IMR-90 (cell line): ENCODE results near the gene GCN1. TPM values are rescaled to one million over a fixed set of nuclear protein-coding genes. Genes with fewer than 3 reads are reported as not detected.

Experiments
- ATAC-seq: fragments of 200-7000 bp; cut with Tn5 transposase; 2 replicates; pipeline ENCODE4 v1.9.1; 2020; ENCODE audit warnings: low read depth, mild to moderate bottlenecking, moderate library complexity
- BruUV-seq: library from RNA; stranded (reverse); fragments of 400-500 nt; replicated peaks from 2 replicates; lab custom pipeline; 2021; lab: Mats Ljungman, UMichigan
- CTCF ChIA-PET: fragments of 300-600 bp; formaldehyde crosslinking; extraction: SDS; loops from one replicate; lab custom pipeline; 2021; ENCODE audit warnings: antibody characterized with exemption; lab: Yijun Ruan, JAX
- POLR2A ChIA-PET: fragments of 300-600 bp; sonication (Branson Sonifier 250); formaldehyde crosslinking; loops from one replicate; lab custom pipeline; 2022; ENCODE audit warnings: antibody characterized with exemption; ENCODE audit not compliant: unreplicated experiment; lab: Charles Lee
- DNase-seq: peaks from one replicate; pipeline ENCODE4 v3.0.0; 2013
- H2AFZ ChIP-seq: replicated peaks from 2 replicates; pipeline ENCODE3; 2013; ENCODE audit warnings: low read length, mild to moderate bottlenecking; ENCODE audit not compliant: poor library complexity
- H2AK5ac ChIP-seq: 2 replicates; pipeline ENCODE4 v1.6.1; 2013; ENCODE audit warnings: low read depth, low read length, inconsistent platforms
- H2AK9ac ChIP-seq: replicated peaks from 2 replicates; pipeline ENCODE3; 2013; ENCODE audit warnings: mild to moderate bottlenecking, low read depth, low read length, moderate library complexity; ENCODE audit not compliant: poor library complexity
- H2BK120ac ChIP-seq: 2 replicates; pipeline ENCODE4 v1.6.1; 2013; ENCODE audit warnings: low read depth, low read length, inconsistent platforms
- H2BK15ac ChIP-seq: 3 replicates; pipeline ENCODE4 v1.6.1; 2013; ENCODE audit warnings: low read depth, low read length, inconsistent platforms
- H2BK20ac ChIP-seq: 2 replicates; pipeline ENCODE4 v1.6.1; 2013; ENCODE audit warnings: low read depth, mild to moderate bottlenecking, inconsistent platforms, low read length, moderate library complexity
- H2BK5ac ChIP-seq: 2 replicates; pipeline ENCODE4 v1.6.1; 2013; ENCODE audit warnings: mild to moderate bottlenecking, low read depth, low read length, inconsistent platforms; ENCODE audit not compliant: poor library complexity, severe bottlenecking
- H3K14ac ChIP-seq: replicated peaks from 2 replicates; pipeline ENCODE4 v1.6.1; 2013; ENCODE audit warnings: low read depth, low read length, inconsistent platforms
- H3K18ac ChIP-seq: 2 replicates; pipeline ENCODE4 v1.6.1; 2013; ENCODE audit warnings: low read depth, low read length, control low read depth
- H3K23ac ChIP-seq: 2 replicates; pipeline ENCODE4 v1.6.1; 2013; ENCODE audit warnings: low read depth, low read length, inconsistent platforms
- H3K27ac ChIP-seq: 2 replicates; pipeline ENCODE4 v1.5.1; 2013; ENCODE audit warnings: mild to moderate bottlenecking, control low read depth, low read length; ENCODE audit not compliant: insufficient read depth
- H3K27me3 ChIP-seq: 2 replicates; pipeline ENCODE4 v1.6.1; 2013; ENCODE audit warnings: low read length; ENCODE audit not compliant: control insufficient read depth, insufficient read depth
- H3K36me3 ChIP-seq: 2 replicates; pipeline ENCODE4 v1.6.1; 2013; ENCODE audit warnings: low read length, mixed read lengths; ENCODE audit not compliant: control insufficient read depth, insufficient read depth
- H3K4ac ChIP-seq: 2 replicates; pipeline ENCODE4 v1.6.1; 2013; ENCODE audit warnings: low read depth, low read length, inconsistent platforms
- H3K4me1 ChIP-seq: 2 replicates; pipeline ENCODE4 v1.6.1; 2013; ENCODE audit warnings: low read length, mixed read lengths; ENCODE audit not compliant: control insufficient read depth, insufficient read depth
- H3K4me2 ChIP-seq: 2 replicates; pipeline ENCODE4 v1.6.1; 2013; ENCODE audit warnings: low read depth, mild to moderate bottlenecking, control low read depth, low read length, moderate library complexity
- H3K4me3 ChIP-seq: 2 replicates; pipeline ENCODE4 v1.5.1; 2013; ENCODE audit warnings: low read depth, mild to moderate bottlenecking, control low read depth, low read length, moderate library complexity; ENCODE audit not compliant: insufficient read depth
- H3K56ac ChIP-seq: 2 replicates; pipeline ENCODE4 v1.6.1; 2013; ENCODE audit warnings: low read length, inconsistent platforms; ENCODE audit not compliant: insufficient read depth; ENCODE audit errors: extremely low read depth
- H3K79me1 ChIP-seq, 2 experiments: 2 replicates each; pipeline ENCODE4 v1.6.1; 2013; ENCODE audit warnings: low read length in 2 of 2, inconsistent platforms in 1 of 2, low read depth in 1 of 2
- H3K9ac ChIP-seq: 2 replicates; pipeline ENCODE4 v1.6.1; 2013; ENCODE audit warnings: low read depth, low read length, control low read depth
- H3K9me1 ChIP-seq: 2 replicates; pipeline ENCODE4 v1.6.1; 2013; ENCODE audit warnings: low read length, inconsistent platforms; ENCODE audit not compliant: insufficient read depth
- H3K9me3 ChIP-seq: 2 replicates; pipeline ENCODE4 v1.6.1; 2013; ENCODE audit warnings: low read length; ENCODE audit not compliant: control insufficient read depth, insufficient read depth
- H4K20me1 ChIP-seq: 2 replicates; pipeline ENCODE4 v1.6.1; 2013; ENCODE audit warnings: low read length, inconsistent platforms; ENCODE audit not compliant: insufficient read depth
- H4K5ac ChIP-seq: 2 replicates; pipeline ENCODE4 v1.6.1; 2013; ENCODE audit warnings: mild to moderate bottlenecking, low read depth, low read length, control low read depth
- H4K8ac ChIP-seq, 2 experiments: 2 replicates each; pipeline ENCODE4 v1.6.1; 2013; ENCODE audit warnings: low read depth in 2 of 2, low read length in 2 of 2, control low read depth in 1 of 2, inconsistent platforms in 1 of 2
- H4K91ac ChIP-seq: 2 replicates; pipeline ENCODE4 v1.6.1; 2013; ENCODE audit warnings: low read depth, low read length, inconsistent platforms; ENCODE audit not compliant: insufficient read depth
- BHLHE40 ChIP-seq: fragments of 150-350 bp; IDR thresholded peaks from 2 replicates; pipeline ENCODE4 v1.6.1; 2016; ENCODE audit warnings: mild to moderate bottlenecking, low read depth, low read length
- CEBPB ChIP-seq: IDR thresholded peaks from 2 replicates; pipeline ENCODE4 v1.6.1; 2012; ENCODE audit warnings: low read depth, low read length, improper control_type of control experiment
- CHD1 ChIP-seq: IDR thresholded peaks from 2 replicates; pipeline ENCODE4 v1.6.1; 2012; ENCODE audit warnings: low read depth, low read length, improper control_type of control experiment
- CTCF ChIP-seq: conservative IDR thresholded peaks from 2 replicates; pipeline ENCODE4 v1.5.1; 2012; ENCODE audit warnings: mild to moderate bottlenecking, low read depth, low read length, improper control_type of control experiment
- FOS ChIP-seq: fragments of 150-350 bp; IDR thresholded peaks from 2 replicates; pipeline ENCODE4 v1.6.1; 2016; ENCODE audit warnings: low read depth, low read length
- MAFK ChIP-seq: IDR thresholded peaks from 2 replicates; pipeline ENCODE4 v1.6.1; 2012; ENCODE audit warnings: low read depth, low read length, improper control_type of control experiment
- MAZ ChIP-seq: IDR thresholded peaks from 2 replicates; pipeline ENCODE4 v1.6.1; 2012; ENCODE audit warnings: low read depth, mild to moderate bottlenecking, low read length, improper control_type of control experiment, moderate library complexity, borderline replicate concordance
- MXI1 ChIP-seq: IDR thresholded peaks from 2 replicates; pipeline ENCODE4 v1.6.1; 2012; ENCODE audit warnings: low read depth, mild to moderate bottlenecking, low read length, moderate library complexity, borderline replicate concordance
- NFE2L2 ChIP-seq: fragments of 150-350 bp; IDR thresholded peaks from 2 replicates; pipeline ENCODE4 v1.6.1; 2016; ENCODE audit warnings: low read depth, mild to moderate bottlenecking, low read length
- POLR2A ChIP-seq: IDR thresholded peaks from 2 replicates; pipeline ENCODE4 v1.6.1; 2012; ENCODE audit warnings: mild to moderate bottlenecking, low read depth, low read length
- RAD21 ChIP-seq: IDR thresholded peaks from 2 replicates; pipeline ENCODE4 v1.6.1; 2012; ENCODE audit warnings: low read length, improper control_type of control experiment
- RCOR1 ChIP-seq: IDR thresholded peaks from 2 replicates; pipeline ENCODE4 v1.6.1; 2012; ENCODE audit warnings: mild to moderate bottlenecking, low read length, improper control_type of control experiment; ENCODE audit not compliant: insufficient replicate concordance
- RFX5 ChIP-seq: IDR thresholded peaks from 2 replicates; pipeline ENCODE4 v1.8.0; 2012; ENCODE audit warnings: low read depth, mild to moderate bottlenecking, low read length, moderate library complexity
- SMC3 ChIP-seq: fragments of 150-350 bp; IDR thresholded peaks from 2 replicates; pipeline ENCODE4 v1.6.1; 2016; ENCODE audit warnings: low read depth, mild to moderate bottlenecking, antibody characterized with exemption, low read length, moderate library complexity
- USF2 ChIP-seq: fragments of 150-350 bp; IDR thresholded peaks from 2 replicates; pipeline ENCODE4 v1.6.1; 2017; ENCODE audit warnings: mild to moderate bottlenecking, antibody characterized with exemption, low read length, low read depth
- WGBS, 2 experiments: methylation state at CpG; one replicate each; pipeline versions ENCODE4 v1.1.5 to v1.1.7; 2013; ENCODE audit warnings: missing lambda C conversion rate in 2 of 2; ENCODE audit not compliant: insufficient read length in 1 of 2; ENCODE audit errors: extremely low coverage in 2 of 2; 5-methylcytosine and 5-hydroxymethylcytosine counted together
- dilution Hi-C: fragments of 300-500 bp; cut with HindIII; formaldehyde crosslinking; loops from one replicate; pipeline ENCODE4 v1.14.3; 2018; ENCODE audit warnings: low sequenced_read_pairs; ENCODE audit not compliant: unreplicated experiment
- in situ Hi-C: fragments of 300-500 bp; cut with MboI; formaldehyde crosslinking; loops from 3 replicates; pipeline ENCODE4 v1.14.3; 2019; ENCODE audit warnings: low sequenced_read_pairs, inconsistent platforms, mixed read lengths
- intact Hi-C: fragments of 100-400 bp; cut with micrococcal nuclease; formaldehyde crosslinking; loops from 2 replicates; pipeline ENCODE4 v1.10.0; 2022
- polyA plus RNA-seq, 3 experiments: library from polyadenylated mRNA; depleted of rRNA; stranded (reverse); fragments of >200 nt; gene quantifications; 2 replicates each; pipeline ENCODE4 v1.2.3, GENCODE V29; 2012; ENCODE audit warnings: low replicate concordance in 1 of 3
- total RNA-seq: library from RNA; depleted of rRNA; stranded (reverse); fragments of >200 nt; gene quantifications from 2 replicates; pipeline ENCODE4 v1.2.3, GENCODE V29; 2012

The GCN1 gene
- total and polyA plus RNA-seq, 2 of the 4 experiments (the other 2 are of a cell fraction): 57.8 to 77.6 TPM

DNA sequence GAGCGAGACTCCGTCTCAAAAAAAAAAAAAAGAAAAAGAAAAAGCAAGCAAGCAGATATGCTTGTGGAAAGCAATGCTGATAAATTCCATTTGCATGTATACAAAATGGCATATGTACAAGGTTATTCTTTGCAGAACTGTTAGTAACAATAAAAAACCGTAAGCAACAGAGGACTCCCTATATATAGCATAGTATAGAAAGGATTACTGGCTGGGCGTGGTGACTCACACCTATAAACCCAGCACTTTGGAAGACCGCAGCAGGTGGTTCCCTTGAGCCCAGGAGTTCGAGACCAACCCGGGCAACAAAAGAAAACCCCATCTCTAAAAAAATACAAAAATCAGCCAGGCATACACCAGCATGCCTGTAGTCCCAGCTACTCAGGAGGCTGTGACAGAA lies 13.5 kb downstream of the GCN1 start:
- in situ Hi-C loops: loop anchor here (5.0 kb wide), 1 partner anchor 39 kb away; no protein-coding TSS in a partner anchor
- POLR2A ChIA-PET: no interaction called here
- no peaks in the 10 kb centered on the region for H3K27me3 ChIP-seq

More for the DNA sequence above, 13.5 kb downstream of the GCN1 start:
- H3K23ac ChIP-seq: no peak overlapping the region
- no peak overlapping the region for H2AK5ac ChIP-seq
- no peak overlapping the region for H3K9ac ChIP-seq
- H4K5ac ChIP-seq: no peak overlapping the region
- no peak overlapping the region for H2BK120ac ChIP-seq
- H3K14ac ChIP-seq: no peak overlapping the region
- H3K9me1 ChIP-seq: peaks cover 22% of the 10 kb centered on the region
- H3K4me1 ChIP-seq: peaks cover 8% of the 10 kb centered on the region
- no peak overlapping the region for H2BK15ac ChIP-seq
- H3K79me1 ChIP-seq: peaks cover 55 to 72% of the 10 kb centered on the region in 2 experiments
- ATAC-seq (no peak), DNase-seq (no peak)
- WGBS, 2 experiments: no CpG with 5 or more reads among the region's 7 CpGs
- no peak overlapping the region for H2BK20ac ChIP-seq
- no TSS peak for BruUV-seq
- H3K27ac ChIP-seq: no peak overlapping the region
- H4K91ac ChIP-seq: no peak overlapping the region
- CTCF ChIA-PET: no interaction called here
- no peak overlapping the region for H3K4me3 ChIP-seq
- no peak overlapping the region for H2AFZ ChIP-seq
- H3K18ac ChIP-seq: no peak overlapping the region
- H3K4ac ChIP-seq: no peak overlapping the region
- dilution Hi-C loops (no loop called here), intact Hi-C loops (no loop called here)
- H3K56ac ChIP-seq: no peak overlapping the region
- H2BK5ac ChIP-seq: no peak overlapping the region
- H3K36me3 ChIP-seq: peaks cover 56% of the 10 kb centered on the region
- no peak overlapping the region for H4K8ac ChIP-seq
- no peaks in the 10 kb centered on the region for H3K9me3 ChIP-seq
- H2AK9ac ChIP-seq: no peak overlapping the region
- no peak overlapping the region for H3K4me2 ChIP-seq
- peaks cover 48% of the 10 kb centered on the region for H4K20me1 ChIP-seq
- TF ChIP-seq BHLHE40 (no peak), MXI1 (no peak), RCOR1 (no peak), MAFK (no peak), RFX5 (no peak), SMC3 (no peak), POLR2A (no peak), RAD21 (no peak), CTCF (no peak), NFE2L2 (no peak), FOS (no peak), CHD1 (no peak), CEBPB (no peak), USF2 (no peak), MAZ (no peak)
